Lung (tissue), 12 donors: ENCODE data around the gene RETSAT. TPM values are rescaled to one million over a fixed set of nuclear protein-coding genes. Genes with fewer than 3 reads are reported as not detected.

Experiments
- ATAC-seq: fragments of 200-7000 bp; cut with Tn5 transposase; one replicate; pipeline ENCODE4 v1.9.1; 2020; ENCODE audit warnings: moderate number of reproducible peaks; ENCODE audit not compliant: insufficient read depth, low FRiP score
- DNase-seq, 3 donors: peaks; one replicate each; pipeline ENCODE4 v3.0.0-alpha.2; 2013 to 2017
- H3K27ac ChIP-seq, 2 donors: one replicate each; pipeline ENCODE4 v1.5.1; 2013; ENCODE audit warnings: mild to moderate bottlenecking in 2 of 2, moderate library complexity in 2 of 2, control low read depth in 1 of 2, inconsistent platforms in 1 of 2, low read depth in 1 of 2, low read length in 1 of 2
- H3K27me3 ChIP-seq, 3 donors: one replicate each; pipeline ENCODE4 v1.5.1; 2013; ENCODE audit warnings: low read length in 2 of 3; ENCODE audit not compliant: control insufficient read depth in 3 of 3, insufficient read depth in 3 of 3
- H3K36me3 ChIP-seq, 4 donors: one replicate each; pipeline ENCODE4 v1.5.1; 2013; ENCODE audit warnings: low read length in 4 of 4, mild to moderate bottlenecking in 1 of 4, moderate library complexity in 1 of 4; ENCODE audit not compliant: control insufficient read depth in 4 of 4, insufficient read depth in 4 of 4
- H3K4me1 ChIP-seq, 5 donors: one replicate each; pipeline ENCODE4 v1.5.1; 2013; ENCODE audit warnings: low read length in 5 of 5, mild to moderate bottlenecking in 2 of 5, moderate library complexity in 1 of 5; ENCODE audit not compliant: control insufficient read depth in 5 of 5, insufficient read depth in 5 of 5
- H3K4me3 ChIP-seq: one replicate; pipeline ENCODE4 v1.5.1; 2013; ENCODE audit warnings: mild to moderate bottlenecking, control low read depth, moderate library complexity
- H3K9ac ChIP-seq, 2 donors: one replicate each; pipeline ENCODE4 v1.5.1; 2013; ENCODE audit warnings: low read length in 2 of 2, control low read depth in 1 of 2; ENCODE audit not compliant: insufficient read depth in 1 of 2
- H3K9me3 ChIP-seq, 4 donors: one replicate each; pipeline ENCODE4 v1.5.1; 2013; ENCODE audit warnings: low read length in 3 of 4, mild to moderate bottlenecking in 1 of 4, moderate library complexity in 1 of 4; ENCODE audit not compliant: control insufficient read depth in 4 of 4, insufficient read depth in 3 of 4
- whole genome bisulfite sequencing, 2 donors: extraction: QIAGEN DNeasy Blood & Tissue Kit; methylation state at CpG; one replicate each; pipeline ENCODE4 v1.1.7; 2013; 5-methylcytosine and 5-hydroxymethylcytosine counted together
- polyA plus RNA-seq, 2 donors: library from polyadenylated mRNA; stranded (reverse); fragments of 200-250 nt; gene quantifications; one replicate each; pipeline ENCODE4 v1.2.1, GENCODE V29; 2013
- total RNA-seq, 2 donors: library from RNA; depleted of rRNA in 1 of 2; stranded (reverse); fragments of >200 nt in 1 of 2; gene quantifications; one replicate each; pipeline ENCODE4 v1.2.1, GENCODE V29; 2014 to 2021
- TF ChIP-seq, protein P1 (sequence below): IDR thresholded peaks from 2 replicates; pipeline ENCODE4 v1.5.1; 2012; ENCODE audit warnings: mild to moderate bottlenecking; ENCODE audit errors: control extremely low read depth, extremely low read depth
- donor health status: control.
- donor health status: control.
- donor health status: Bipolar disorder and iron deficiency.
- donor health status: healthy.
- donor health status: DM: yes; HTN: yes; CAD: no.

The RETSAT gene
- total and polyA plus RNA-seq, 4 donors, result 19.6 to 55.4 (median 24.8) TPM

DNA sequence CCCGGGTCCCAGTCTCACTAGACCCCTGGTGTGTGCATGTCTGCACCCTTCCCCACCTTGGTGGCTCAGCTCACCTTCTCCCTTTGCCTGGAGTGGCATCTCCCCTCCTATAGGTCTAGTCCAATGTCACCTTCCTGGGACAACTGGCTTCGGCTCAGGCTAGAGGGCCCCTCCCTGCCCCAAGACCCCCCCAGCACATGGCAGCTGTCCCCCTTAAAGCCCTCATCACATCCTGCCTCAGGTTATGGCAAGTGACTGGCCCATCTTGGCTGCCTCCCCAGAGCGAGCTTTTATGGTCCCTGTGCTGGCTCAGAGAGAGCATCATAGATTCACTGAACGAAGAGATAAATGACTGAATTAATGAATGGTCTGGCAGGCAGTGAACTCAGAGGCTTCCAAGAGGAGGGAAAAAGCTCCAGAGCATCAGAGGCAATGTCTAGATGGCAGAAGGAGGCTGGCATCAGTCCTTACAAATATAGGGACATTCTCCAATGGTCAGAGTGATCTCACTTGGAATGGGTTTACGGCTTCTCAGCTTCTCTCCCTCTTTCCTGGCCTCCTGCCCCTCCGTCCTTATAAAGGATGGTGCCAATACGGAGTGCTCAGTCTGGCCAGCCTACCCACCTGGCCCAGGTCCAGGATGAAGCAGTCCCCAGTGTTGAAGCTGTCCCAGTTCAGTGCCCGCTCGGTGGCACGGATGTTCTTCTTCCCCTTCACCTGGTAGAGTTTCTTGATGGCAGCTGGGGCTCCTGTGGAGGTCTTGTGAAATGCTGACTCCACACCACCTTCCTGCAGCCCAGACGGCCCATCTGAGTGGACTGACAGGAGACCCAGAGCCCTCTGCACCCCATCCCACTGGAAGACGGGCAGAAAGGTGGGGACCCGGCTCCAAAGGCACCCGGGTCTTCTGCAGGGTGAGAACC, 46.5 kb upstream of the RETSAT start:
- Histone ChIP-seq H3K4me1 (peaks cover 0 to 6% (median 0%) of the 10 kb centered on the region in 5 donors), H3K27me3 (no peaks in the 10 kb centered on the region), H3K9ac (no peak overlapping the region), H3K27ac (no peak overlapping the region), H3K4me3 (no peak overlapping the region), H3K36me3 (peaks cover 0 to 24% (median 0%) of the 10 kb centered on the region in 4 donors), H3K9me3 (peaks cover 0 to 3% (median 0%) of the 10 kb centered on the region in 4 donors)
- 87 to 88% methylated on average over 14 of the region's 14 CpGs for WGBS, 2 donors
- no peak for DNase-seq
- TF ChIP-seq, protein P1, sequence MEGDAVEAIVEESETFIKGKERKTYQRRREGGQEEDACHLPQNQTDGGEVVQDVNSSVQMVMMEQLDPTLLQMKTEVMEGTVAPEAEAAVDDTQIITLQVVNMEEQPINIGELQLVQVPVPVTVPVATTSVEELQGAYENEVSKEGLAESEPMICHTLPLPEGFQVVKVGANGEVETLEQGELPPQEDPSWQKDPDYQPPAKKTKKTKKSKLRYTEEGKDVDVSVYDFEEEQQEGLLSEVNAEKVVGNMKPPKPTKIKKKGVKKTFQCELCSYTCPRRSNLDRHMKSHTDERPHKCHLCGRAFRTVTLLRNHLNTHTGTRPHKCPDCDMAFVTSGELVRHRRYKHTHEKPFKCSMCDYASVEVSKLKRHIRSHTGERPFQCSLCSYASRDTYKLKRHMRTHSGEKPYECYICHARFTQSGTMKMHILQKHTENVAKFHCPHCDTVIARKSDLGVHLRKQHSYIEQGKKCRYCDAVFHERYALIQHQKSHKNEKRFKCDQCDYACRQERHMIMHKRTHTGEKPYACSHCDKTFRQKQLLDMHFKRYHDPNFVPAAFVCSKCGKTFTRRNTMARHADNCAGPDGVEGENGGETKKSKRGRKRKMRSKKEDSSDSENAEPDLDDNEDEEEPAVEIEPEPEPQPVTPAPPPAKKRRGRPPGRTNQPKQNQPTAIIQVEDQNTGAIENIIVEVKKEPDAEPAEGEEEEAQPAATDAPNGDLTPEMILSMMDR, result no peak
- no peak for ATAC-seq

- TF ChIP-seq, protein P1, result no peak
- peaks cover 0 to 30% (median 0%) of the 10 kb centered on the region in 4 donors for H3K36me3 ChIP-seq
- H3K27ac ChIP-seq, result no peak overlapping the region
- ATAC-seq (no peak), DNase-seq (no peak)
- H3K27me3 ChIP-seq, result no peaks in the 10 kb centered on the region
- H3K4me3 ChIP-seq, result no peak overlapping the region
- H3K4me1 ChIP-seq, result peaks cover 0 to 6% (median 0%) of the 10 kb centered on the region in 5 donors
- H3K9ac ChIP-seq, result no peak overlapping the region
- peaks cover 0 to 3% (median 0%) of the 10 kb centered on the region in 4 donors for H3K9me3 ChIP-seq
- 90 to 92% methylated on average over 8 of the region's 8 CpGs for WGBS, 2 donors
Measured at GRCh38 chr2:85400023-85400422, 45.7 kb upstream of the RETSAT start.

GRCh38 chr2:85399183-85399455, 44.8 kb upstream of the RETSAT start:
- H3K4me1 ChIP-seq, result peaks cover 0 to 6% (median 0%) of the 10 kb centered on the region in 5 donors
- no peak overlapping the region for H3K27ac ChIP-seq
- no peak overlapping the region for H3K9ac ChIP-seq
- WGBS, 2 donors, result 94 to 98% methylated on average over 8 of the region's 8 CpGs
- TF ChIP-seq, protein P1, result no peak
- ATAC-seq, result no peak
- no peaks in the 10 kb centered on the region for H3K27me3 ChIP-seq
- H3K36me3 ChIP-seq, result peaks cover 0 to 35% (median 0%) of the 10 kb centered on the region in 4 donors
- peaks cover 0 to 3% (median 0%) of the 10 kb centered on the region in 4 donors for H3K9me3 ChIP-seq
- DNase-seq, result no peak
- no peak overlapping the region for H3K4me3 ChIP-seq
